Measurements from ENCODE around the gene RABGAP1. TPM values are rescaled to one million over a fixed set of nuclear protein-coding genes. Genes with fewer than 3 reads are reported as not detected.

RABGAP1 gene
- total RNA-seq, 1 donor from 2014 or later, result 55.6 TPM

DNA sequence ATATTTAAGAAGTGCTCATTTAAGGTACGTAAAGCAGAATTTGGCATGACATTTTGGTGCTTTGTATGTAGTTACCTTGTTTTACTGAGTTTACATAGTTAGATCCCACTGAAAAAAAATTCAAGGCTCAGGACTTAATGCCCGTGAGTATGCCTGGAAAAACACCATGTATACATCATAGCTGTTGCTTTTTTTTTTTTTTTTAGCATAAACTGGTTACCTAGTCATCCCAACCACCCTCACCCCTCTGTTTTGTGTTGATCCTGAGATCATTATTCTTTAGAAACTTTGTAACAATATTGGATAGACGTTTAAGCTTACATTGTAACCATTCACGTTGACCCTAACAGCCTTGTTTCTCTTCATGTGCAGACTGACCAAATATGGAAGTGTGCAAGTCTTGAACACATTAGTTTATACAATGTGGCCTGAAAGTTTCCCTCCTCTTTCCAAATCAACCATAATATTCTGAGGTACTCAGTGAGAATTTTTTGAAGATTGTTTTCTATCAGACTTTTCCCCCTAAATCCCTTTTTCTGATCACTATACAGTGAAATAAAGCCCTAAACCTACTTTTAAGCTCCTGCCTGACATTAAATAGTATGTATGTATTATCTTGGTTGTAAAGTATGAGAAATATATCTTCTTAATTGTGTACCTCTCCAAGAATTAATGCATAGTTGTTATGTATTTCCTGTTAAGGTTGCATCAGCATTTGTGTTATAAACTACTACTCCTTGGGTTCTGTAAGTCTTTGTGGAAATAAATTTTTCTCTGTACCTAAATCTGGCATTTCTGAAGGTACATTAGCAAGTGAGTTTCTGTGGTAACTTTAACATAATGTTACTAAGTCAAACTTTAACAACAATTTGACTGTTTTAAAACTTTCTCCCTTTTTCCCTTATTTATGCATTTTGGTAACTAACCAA is 4.4 kb downstream of the RABGAP1 start:
- no peak for DNase-seq (ENCODE audit: low spot score)

DNA sequence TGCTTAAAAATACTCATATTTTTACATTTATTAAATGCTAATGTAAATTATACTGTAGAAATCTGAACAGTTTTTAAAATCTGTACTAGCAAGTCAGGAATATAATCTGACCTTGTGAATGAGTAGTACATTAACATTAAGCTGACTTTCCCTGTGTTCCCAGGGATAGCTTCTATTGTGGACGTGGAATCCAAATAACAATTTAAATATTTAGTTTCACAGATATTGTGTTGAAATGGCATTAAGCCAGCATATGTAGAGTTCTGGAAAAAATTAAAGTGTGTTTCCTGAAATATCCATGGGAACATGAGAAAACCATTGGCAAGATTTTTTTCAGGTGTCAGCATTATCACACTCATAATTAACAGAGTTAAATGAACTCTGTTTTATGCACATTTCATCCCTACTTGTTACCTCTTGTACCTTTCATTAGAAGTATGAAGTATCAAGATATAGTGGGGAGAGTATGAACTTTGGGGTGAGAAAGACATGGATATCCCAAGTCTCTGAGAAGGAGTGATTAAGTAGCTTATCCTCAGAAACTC is 5.7 kb downstream of the RABGAP1 start:
- DNase-seq (ENCODE audit: low spot score), result no peak

DNA sequence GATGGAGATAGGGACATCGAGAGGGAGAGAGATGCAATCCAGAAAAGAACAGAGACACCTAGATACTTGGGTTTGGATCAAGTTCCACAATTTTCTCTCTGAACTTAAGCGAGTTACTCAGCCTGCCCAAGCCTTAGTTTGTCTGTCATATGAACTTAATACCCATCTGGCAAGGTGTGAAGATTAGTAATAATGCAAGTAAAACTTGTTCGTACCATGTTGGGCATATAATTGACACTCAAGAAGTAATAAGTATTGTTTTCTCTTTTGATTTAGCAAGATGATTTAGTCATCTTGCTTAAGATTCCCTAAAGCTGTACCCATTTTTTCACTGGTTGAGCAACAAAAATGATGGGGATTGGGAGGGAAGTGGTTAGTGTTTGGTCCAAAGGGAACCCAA is 7.5 kb downstream of the RABGAP1 start:
- DNase-seq (ENCODE audit: low spot score), result no peak

DNA sequence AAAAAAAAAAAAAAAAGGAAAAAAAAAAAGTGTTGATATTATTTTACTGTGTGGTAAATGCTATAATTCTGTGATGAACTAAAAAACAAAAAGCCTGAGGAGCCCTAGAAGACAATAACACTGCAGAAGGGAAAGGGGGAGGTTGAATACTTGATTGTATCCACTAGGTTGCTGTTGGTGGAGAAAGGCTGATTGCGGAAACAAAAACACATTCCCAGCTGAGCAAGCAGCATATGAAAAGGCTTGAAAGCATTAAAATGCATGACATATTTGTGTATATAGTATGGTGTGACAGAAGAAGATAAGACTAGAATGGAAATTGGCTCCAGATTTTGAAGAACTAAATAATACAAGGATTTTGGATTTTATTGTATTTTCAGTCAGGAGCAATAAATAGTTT is 8.9 kb downstream of the RABGAP1 start:
- no peak for DNase-seq (ENCODE audit: low spot score)

DNA sequence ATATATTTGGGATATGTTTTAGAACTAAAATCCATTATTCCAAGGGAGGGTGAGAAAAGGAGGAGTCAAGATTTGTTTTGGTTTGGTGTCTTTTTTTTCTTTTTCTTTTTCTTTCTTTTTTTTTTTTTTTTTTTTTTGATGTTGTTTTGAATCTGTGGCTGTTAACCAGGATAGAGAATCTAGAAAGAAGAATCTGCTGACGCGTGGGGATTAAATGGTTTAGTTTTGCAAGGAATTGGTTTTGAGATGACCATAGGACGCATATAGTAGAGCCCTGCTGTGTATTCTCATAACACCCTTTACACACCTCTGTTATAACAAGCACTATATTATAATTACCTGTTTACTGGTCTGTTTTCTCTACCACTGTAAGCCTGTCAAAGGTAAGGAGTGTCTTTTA is 9.4 kb downstream of the RABGAP1 start:
- no peak for DNase-seq (ENCODE audit: low spot score)

DNA sequence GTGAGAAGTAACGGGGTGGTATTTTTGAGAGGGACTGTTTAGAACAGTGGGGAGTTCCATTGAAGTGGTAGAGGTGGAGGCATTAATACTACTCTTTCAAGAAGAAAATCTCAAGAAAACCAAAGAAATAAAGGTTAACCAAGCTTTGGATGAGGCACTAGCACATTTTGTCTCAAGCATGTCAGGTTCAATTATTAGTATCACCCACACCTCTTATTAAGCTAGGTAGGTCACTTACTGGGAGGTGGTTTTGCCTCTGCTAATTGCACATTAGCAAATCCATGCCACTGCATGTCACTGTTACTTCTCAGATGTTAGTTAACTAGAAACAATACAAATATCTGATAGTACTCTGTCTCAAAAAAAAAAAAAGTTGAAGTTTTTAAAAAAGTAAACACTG is 10.2 kb downstream of the RABGAP1 start:
- DNase-seq (ENCODE audit: low spot score), result no peak

DNA sequence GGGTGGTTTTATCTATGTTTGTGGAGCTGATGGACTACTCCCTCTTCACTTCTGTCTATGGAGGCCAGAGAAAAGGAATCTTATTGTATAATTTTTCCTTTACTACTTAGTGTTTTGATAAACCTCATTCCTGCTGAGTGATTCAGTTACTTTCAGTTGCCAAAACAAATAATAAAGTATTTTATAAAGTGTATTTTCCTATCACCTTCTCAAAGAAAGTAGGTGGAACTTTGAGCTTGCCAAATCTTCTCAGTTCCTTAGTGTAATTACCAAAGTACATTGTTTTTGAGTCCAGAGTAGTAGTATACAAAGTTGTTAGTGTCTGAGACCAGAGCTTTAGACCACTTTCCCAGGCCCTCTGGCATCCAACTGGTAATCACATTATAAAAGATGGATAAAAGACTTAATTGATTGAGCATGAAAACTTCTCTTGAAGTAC is 13.5 kb downstream of the RABGAP1 start:
- no peak for DNase-seq (ENCODE audit: low spot score)

DNA sequence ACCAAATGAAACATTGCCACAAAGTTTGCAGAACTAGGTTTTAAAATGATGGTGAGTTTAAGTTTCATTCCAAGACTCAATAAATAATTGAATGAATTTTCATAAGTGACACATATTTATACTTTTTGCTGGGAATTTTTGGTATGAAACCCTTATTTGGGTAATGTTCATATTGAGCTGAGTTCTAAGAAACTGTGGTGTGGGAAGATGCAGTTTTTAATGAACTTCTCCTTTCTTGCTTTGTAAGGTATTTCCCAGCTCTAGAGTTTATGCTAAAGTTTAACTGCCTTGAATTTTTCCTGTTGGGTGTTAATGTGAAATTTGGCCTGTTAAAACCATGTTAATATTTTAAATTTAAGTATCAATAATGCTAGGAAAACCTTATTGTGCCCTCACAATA is 15.1 kb downstream of the RABGAP1 start:
- DNase-seq (ENCODE audit: low spot score), result no peak

DNA sequence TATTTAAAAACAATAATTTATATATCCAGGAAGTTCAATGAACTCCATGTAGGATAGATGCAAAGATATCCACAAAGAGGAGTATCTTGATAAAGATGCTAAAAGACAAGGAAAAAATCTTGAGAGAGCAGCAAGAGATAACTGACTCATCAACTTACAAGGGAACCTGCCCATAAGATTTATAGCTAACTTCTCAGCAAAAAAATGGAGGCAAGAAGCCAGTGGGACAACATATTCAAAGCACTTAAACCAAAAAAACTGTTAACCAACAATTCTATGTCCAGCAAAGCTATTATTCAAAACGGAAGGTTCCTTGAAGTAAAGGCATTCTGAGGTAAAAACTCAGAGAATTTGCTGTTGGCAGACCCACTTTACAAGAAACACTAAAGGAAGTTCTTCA is 20.3 kb downstream of the RABGAP1 start:
- no peak for DNase-seq (ENCODE audit: low spot score)

DNA sequence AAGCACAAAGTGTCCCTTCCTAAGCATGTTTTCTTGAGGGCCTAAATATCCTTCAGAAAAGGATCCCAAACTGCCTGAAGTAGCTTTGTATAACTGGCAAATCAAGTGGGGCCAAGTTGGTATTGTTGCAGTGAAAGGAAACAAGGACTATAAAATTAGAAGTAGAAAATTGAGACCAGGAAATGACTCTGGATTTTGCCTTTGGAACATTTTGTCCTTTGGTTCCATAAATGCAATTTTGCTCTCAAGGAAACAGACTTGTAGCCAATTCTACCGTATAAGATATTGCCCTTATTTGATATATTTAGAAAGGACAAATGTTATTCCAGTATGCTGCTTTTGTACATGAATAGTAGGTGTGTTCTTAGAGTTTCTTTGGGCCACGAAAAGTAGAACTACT is 34.4 kb downstream of the RABGAP1 start:
- no peak for DNase-seq (ENCODE audit: low spot score)

DNA sequence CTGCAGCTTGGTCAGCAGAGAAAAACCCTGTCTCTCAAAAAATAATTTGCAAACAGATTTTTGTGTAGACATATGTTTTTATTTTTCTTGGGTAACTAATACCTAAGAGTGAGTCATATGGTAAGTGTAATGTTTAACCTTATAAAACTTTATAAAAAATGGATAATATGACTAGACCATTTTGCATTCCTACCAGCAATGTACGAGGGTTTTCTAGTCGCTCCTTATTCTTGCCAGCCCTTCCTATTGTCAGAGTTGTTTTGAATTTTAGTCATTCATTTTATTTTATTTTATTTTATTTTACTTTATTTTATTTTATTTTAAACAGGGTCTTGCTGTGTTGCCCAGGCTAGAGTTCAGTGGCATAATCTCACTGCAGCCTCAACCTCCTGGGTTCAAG is 37.8 kb downstream of the RABGAP1 start:
- no peak for DNase-seq (ENCODE audit: low spot score)

DNA sequence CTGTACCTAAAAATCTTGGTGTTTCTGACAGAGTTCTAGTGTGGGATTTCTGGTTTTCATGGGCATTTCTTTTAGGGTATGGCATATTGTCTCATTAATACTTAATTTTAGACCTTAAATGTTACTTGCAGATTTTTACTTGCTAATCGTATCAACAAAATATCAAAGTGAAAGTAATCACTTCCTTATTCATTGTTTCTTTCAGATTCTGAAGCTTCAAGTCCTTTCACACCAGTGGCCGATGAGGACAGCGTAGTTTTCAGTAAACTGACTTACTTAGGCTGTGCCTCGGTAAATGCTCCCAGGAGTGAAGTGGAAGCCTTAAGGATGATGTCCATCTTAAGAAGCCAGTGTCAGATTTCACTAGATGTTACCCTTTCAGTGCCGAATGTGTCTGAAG is 45.2 kb downstream of the RABGAP1 start:
- no peak for DNase-seq (ENCODE audit: low spot score)

DNA sequence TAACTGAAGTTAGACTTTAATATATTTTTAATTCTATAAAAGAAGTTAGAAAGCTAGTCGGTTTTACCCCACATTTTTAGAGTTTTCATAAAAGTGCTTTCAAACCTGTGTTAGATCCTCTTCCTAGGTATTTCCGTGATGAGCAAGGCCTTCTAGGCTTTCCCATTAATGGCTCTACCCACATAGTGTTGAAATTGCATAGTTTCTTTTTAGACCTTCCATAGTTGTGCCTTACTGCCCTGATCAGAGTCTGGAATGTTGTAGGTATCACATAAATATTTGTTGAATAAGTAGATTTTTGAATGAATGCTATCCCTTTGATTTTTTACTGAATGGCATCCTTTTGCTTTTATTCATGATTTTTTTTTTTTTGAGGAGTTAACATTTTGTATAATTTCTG is 47.3 kb downstream of the RABGAP1 start:
- DNase-seq (ENCODE audit: low spot score), result no peak

DNA sequence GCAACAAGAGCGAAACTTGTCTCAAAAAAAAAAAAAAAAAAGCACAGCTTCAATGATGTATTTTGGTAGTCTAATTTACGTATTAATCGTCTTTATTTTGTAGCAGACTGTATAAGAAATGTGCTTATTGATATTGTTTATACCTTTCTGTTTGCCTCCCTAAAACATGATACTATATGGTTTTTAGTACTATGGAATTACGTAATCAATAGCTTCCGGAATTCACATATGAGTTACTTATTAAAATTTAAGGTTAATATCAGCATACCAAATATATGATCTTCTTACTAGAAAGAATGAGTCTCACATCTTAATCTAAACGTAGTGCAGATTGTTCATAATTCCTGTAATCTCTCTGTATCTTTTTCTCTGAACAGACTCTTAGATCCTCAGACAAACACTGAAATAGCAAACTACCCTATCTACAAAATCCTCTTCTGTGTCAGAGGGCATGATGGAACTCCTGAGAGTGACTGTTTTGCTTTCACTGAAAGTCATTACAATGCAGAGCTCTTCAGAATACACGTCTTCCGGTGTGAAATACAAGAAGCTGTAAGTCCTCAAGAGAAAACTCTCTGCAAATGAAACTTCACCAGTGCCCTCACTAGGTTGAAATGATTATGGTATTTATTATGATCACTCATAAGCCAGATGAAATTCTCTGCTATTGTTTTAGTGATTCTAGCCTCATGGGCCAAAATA is 48.3 kb downstream of the RABGAP1 start:
- DNase-seq (ENCODE audit: low spot score), result no peak

DNA sequence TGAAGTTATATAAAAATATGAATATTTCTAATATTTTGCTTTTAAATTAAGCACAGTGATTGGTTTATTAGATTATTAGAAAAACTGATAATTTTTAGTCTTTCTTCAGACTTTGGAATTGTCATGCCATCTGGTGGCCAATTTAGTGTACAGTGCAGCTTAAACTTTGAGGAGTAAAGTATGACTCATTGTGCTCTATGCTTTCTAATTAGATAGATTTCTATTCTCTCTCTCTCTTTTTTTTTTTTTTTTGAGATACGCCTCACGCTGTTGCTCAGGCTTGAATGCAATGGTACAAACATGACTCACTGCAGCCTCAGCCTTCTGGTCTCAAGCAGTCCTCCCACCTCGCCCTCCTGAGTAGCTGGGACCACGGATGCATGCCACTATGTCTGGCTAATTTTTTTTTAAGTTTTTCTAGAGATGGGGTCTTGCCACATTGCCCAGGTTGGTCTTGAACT is 50.6 kb downstream of the RABGAP1 start:
- peak; percentile 31 for DNase-seq (ENCODE audit: low spot score)

DNA sequence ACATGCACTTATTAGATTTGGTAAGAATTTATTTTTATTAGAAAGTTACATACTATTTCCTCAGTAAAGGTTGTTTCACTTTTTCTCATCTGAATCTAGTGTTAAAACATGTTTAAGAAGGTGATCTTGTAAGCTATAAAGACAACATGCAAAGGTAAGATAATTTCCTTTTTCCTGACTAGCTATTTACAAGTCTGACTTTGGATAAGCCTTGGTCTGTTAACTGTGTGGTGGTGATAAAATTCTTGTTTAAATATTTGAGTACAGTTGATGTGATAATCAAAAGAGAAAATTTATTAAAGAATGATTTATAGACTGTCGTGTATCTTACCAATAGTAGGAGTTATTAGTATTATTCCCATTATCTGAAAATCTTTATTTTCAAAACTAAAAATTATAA is 55.8 kb downstream of the RABGAP1 start:
- no peak for DNase-seq (ENCODE audit: low spot score)

DNA sequence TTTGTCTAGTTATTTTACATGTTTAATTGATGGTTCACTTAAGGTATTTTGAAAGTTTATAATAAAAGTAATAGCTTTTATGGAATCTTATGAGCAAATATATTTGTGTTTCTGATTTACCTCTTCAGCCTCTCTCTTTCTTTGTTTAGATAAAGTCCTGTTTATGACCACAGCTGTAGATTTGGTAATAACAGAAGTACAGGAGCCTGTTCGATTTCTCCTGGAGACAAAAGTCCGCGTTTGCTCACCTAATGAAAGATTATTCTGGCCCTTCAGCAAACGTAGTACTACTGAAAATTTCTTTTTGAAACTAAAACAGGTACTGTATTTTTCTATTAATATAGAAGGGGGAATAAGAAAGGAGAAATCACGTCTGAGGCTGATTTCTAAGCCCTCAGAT is 57.6 kb downstream of the RABGAP1 start:
- no peak for DNase-seq (ENCODE audit: low spot score)

DNA sequence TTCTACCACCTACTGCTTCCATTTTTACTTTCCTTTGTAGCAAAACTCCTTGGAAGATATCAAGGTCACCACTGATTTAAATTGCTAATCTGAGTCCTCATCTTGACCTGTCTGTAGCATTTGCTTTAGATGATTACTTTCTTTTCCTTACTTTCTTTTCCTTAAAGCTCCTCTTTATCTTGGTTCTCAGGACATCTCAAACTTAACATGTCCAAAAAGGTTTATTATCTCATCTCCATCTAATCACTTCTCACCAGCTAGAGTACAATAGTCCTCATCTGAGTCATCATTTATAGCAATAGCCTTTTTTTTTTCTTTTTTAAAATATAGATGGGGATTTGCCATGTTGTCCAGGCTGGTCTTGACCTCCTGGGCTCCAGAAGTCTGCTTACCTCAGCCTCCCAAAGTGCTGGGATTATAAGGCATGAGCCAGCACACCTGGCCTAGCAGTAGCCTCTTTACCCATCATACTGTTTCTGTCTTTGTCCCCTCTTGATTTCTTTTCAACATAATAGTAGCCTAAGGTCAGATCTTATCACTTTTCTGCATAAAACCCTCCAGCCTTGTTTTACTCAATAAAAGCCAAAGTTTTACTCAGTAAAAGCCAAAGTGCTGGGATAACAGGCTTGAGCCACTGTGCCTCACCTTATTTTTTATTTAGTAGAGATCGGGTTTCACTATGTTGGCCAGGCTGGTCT is 59.7 kb downstream of the RABGAP1 start:
- no peak for DNase-seq (ENCODE audit: low spot score)

DNA sequence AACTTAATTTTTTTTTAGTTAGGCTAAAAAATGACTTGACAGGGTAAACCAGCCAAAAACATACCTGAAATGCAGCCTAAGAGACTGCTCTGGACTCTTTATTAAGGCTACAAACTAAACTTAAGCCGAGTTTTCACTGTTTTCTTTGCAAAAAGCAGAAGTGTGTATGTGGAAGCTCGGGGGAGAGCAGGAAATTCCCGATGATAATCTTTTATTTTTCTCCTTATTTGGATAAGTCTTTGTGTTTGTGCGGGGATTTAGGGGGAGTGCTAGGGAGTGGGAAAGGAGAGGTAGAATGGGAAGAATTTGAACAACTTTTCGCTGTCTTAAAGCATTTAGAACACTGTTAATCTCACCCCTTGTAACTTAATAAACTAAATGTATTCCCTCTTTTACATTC is 61.9 kb downstream of the RABGAP1 start:
- no peak for DNase-seq (ENCODE audit: low spot score)

DNA sequence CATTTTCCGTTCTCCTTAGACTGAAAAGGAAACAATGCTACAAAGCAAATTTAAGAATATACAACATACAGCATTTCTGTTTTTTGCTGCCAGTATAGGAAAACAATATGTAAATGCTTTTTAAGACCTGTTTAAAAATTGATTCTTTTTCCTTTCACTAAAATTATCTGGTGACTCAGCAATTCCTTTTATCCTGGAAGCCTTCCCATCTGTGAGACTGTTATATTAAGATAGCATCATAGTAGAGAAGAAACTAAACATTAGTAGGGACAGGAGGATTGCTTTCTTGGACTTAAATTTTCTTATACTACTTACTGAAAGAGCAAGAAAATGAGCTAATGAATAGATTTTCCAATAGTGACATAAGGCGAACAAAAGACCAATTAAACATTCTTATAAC is 62.6 kb downstream of the RABGAP1 start:
- no peak for DNase-seq (ENCODE audit: low spot score)

DNA sequence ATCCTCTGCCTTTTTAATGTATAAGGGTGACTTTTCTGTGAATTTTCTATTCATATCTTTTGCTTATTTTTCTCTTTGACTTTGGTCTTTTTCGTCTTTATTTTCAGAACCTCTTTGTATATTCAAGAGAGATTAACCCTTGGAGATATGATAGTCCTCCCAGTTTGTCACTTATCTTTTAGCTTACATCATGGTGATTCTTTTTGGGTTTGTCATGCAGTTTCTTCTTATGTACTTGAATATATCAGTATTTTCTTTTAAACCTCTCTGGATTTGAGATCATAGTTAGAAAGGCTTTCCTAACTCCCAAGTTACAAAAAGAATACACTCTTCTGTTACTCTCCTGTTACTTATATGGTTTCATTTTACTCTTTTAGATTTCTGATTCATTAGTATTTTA is 65.1 kb downstream of the RABGAP1 start:
- DNase-seq (ENCODE audit: low spot score), result no peak

DNA sequence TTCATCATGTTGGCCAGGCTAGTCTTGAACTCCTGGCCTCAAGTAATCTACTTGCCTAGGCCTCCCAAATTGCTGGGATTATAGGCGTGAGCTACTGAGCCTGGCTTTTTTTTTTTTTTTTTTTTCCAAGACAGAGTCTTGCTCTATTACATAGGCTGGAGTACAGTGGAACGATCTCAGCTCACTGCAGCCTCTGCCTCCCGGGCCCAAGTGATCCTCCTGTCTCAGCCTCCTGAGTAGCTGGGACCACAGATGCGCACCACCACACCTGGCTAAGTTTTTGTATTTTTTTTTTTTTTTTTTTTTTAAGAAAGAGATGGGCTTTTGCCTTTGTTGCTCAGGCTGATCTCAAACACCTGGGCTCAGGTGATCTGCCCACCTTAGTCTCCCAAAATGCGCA is 66.4 kb downstream of the RABGAP1 start:
- DNase-seq (ENCODE audit: low spot score), result no peak
